Type B pancreatic cell (in vitro differentiated cells): Measurements from ENCODE around the gene GALNT15. TPM values are rescaled to one million over a fixed set of nuclear protein-coding genes. Genes with fewer than 3 reads are reported as not detected.
A peak's percentile ranks its signal among the peaks of the same experiment; 100 is the strongest.

Source experiments
- DNase-seq: peaks from one replicate; pipeline ENCODE4 v3.0.0; 2021; ENCODE audit warnings: mixed read lengths; ENCODE audit not compliant: unreplicated experiment; ENCODE audit errors: extremely low spot score
- H3K27ac Mint-ChIP-seq: 2 replicates; pipeline ENCODE4 v1.8.0; 2021; ENCODE audit warnings: mild to moderate bottlenecking, mixed read lengths
- H3K27me3 Mint-ChIP-seq: 2 replicates; pipeline ENCODE4 v1.8.0; 2021; ENCODE audit warnings: mixed read lengths
- H3K36me3 Mint-ChIP-seq: 2 replicates; pipeline ENCODE4 v1.8.0; 2021; ENCODE audit warnings: mixed read lengths
- H3K4me1 Mint-ChIP-seq: one replicate; pipeline ENCODE4 v1.8.0; 2021; ENCODE audit warnings: mixed read lengths; ENCODE audit not compliant: unreplicated experiment
- H3K4me3 Mint-ChIP-seq: 2 replicates; pipeline ENCODE4 v1.8.0; 2021; ENCODE audit warnings: mild to moderate bottlenecking, mixed read lengths
- H3K9me3 Mint-ChIP-seq: 2 replicates; pipeline ENCODE4 v1.8.0; 2021; ENCODE audit warnings: mixed read lengths
- total RNA-seq: library from RNA; stranded (reverse); gene quantifications from 2 replicates; pipeline ENCODE4 v1.2.1, GENCODE V29; 2021; ENCODE audit warnings: low replicate concordance
- TF ChIP-seq, protein P1 (sequence below): fragments of 200-600 bp; sonication (generic); conservative IDR thresholded peaks from 2 replicates; pipeline ENCODE4 v1.5.0; 2021; ENCODE audit warnings: antibody characterized with exemption, mild to moderate bottlenecking

The GALNT15 gene
- total RNA-seq, 1 donor from 2014 or later, result 0.17 TPM

- Mint-ChIP-seq H3K36me3 (no peaks in the 10 kb centered on the region), H3K9me3 (no peaks in the 10 kb centered on the region), H3K27ac (no peak overlapping the region), H3K4me1 (peaks cover 4% of the 10 kb centered on the region), H3K4me3 (no peak overlapping the region), H3K27me3 (peaks cover 28% of the 10 kb centered on the region)
- peak; percentile 29 for DNase-seq
- TF ChIP-seq, protein P1, sequence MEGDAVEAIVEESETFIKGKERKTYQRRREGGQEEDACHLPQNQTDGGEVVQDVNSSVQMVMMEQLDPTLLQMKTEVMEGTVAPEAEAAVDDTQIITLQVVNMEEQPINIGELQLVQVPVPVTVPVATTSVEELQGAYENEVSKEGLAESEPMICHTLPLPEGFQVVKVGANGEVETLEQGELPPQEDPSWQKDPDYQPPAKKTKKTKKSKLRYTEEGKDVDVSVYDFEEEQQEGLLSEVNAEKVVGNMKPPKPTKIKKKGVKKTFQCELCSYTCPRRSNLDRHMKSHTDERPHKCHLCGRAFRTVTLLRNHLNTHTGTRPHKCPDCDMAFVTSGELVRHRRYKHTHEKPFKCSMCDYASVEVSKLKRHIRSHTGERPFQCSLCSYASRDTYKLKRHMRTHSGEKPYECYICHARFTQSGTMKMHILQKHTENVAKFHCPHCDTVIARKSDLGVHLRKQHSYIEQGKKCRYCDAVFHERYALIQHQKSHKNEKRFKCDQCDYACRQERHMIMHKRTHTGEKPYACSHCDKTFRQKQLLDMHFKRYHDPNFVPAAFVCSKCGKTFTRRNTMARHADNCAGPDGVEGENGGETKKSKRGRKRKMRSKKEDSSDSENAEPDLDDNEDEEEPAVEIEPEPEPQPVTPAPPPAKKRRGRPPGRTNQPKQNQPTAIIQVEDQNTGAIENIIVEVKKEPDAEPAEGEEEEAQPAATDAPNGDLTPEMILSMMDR, result no peak
Measured at GRCh38 chr3:16179261-16179660, 4.8 kb downstream of the GALNT15 start.

GRCh38 chr3:16179771-16180736 lies 5.6 kb downstream of the GALNT15 start:
- Mint-ChIP-seq H3K36me3 (no peaks in the 10 kb centered on the region), H3K27ac (no peak overlapping the region), H3K4me3 (no peak overlapping the region)

DNA sequence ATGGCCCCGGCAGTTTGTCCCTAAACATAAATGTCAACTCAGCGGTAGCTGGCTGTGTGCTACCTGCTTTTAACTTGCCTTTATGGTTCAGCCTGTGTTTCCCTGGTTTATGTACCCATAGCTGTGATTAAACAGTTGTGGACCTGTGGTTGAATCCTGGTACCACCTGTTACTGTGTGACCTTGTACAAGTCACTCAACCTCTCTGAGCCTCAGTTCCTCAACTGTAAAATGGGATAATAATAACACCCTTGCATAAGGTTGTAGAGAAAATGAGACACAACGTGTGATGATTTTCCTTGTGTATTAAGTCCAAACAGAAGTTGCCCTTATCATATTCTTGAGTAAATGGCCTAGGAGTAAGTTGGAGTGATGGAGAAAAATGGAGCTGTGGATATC lies 6.3 kb downstream of the GALNT15 start:
- peaks cover 24% of the 10 kb centered on the region for H3K27me3 Mint-ChIP-seq
- H3K36me3 Mint-ChIP-seq, result no peaks in the 10 kb centered on the region
- no peak for DNase-seq
- TF ChIP-seq, protein P1, result no peak
- no peaks in the 10 kb centered on the region for H3K9me3 Mint-ChIP-seq
- H3K4me1 Mint-ChIP-seq, result no peaks in the 10 kb centered on the region
- H3K4me3 Mint-ChIP-seq, result no peak overlapping the region
- no peak overlapping the region for H3K27ac Mint-ChIP-seq

More at GRCh38 chr3:16179771-16180736, 5.6 kb downstream of the GALNT15 start:
- peak; percentile 34 for DNase-seq
- Mint-ChIP-seq H3K4me1 (no peaks in the 10 kb centered on the region), H3K9me3 (no peaks in the 10 kb centered on the region), H3K27me3 (peaks cover 25% of the 10 kb centered on the region)
- TF ChIP-seq, protein P1, result no peak

- peaks cover 18% of the 10 kb centered on the region for H3K27me3 Mint-ChIP-seq
- DNase-seq, result peak; percentile 51
- no peaks in the 10 kb centered on the region for H3K9me3 Mint-ChIP-seq
- no peak overlapping the region for H3K27ac Mint-ChIP-seq
- H3K36me3 Mint-ChIP-seq, result no peaks in the 10 kb centered on the region
- no peak overlapping the region for H3K4me3 Mint-ChIP-seq
- TF ChIP-seq, protein P1, result no peak
- no peaks in the 10 kb centered on the region for H3K4me1 Mint-ChIP-seq
Measured at GRCh38 chr3:16181361-16181760, 6.9 kb downstream of the GALNT15 start.

GRCh38 chr3:16182183-16182582 lies 7.7 kb downstream of the GALNT15 start:
- no peaks in the 10 kb centered on the region for H3K9me3 Mint-ChIP-seq
- no peak for DNase-seq
- H3K4me3 Mint-ChIP-seq, result no peak overlapping the region
- H3K36me3 Mint-ChIP-seq, result no peaks in the 10 kb centered on the region
- TF ChIP-seq, protein P1, result no peak
- no peaks in the 10 kb centered on the region for H3K4me1 Mint-ChIP-seq
- peaks cover 12% of the 10 kb centered on the region for H3K27me3 Mint-ChIP-seq
- no peak overlapping the region for H3K27ac Mint-ChIP-seq
